Naive thymus-derived CD4-positive, alpha-beta T cell (primary cell): Measurements from ENCODE around the gene MROH7. TPM values are rescaled to one million over a fixed set of nuclear protein-coding genes. Genes with fewer than 3 reads are reported as not detected.

Source experiments
- polyA plus RNA-seq, 2 donors: library from polyadenylated mRNA; unstranded; fragments of 300-500 nt; fragmentation: Illumina TruSeq; gene quantifications; one replicate each; pipeline ENCODE4 v1.2.3, GENCODE V29; 2021
- total RNA-seq, 6 experiments: library from RNA in 5 of 6; stranded (reverse) in 5 of 6; gene quantifications; 1 replicate in 5 of 6; 2 replicates in 1 of 6; pipeline ENCODE4 v1.2.3 and lab custom pipeline; 2021 to 2026

Gene MROH7
- total and polyA plus RNA-seq, 7 experiments from 2014 or later, result 0.15 to 1.9 (median 0.33) TPM; not detected in 3

Other genes with a start within 250 kb of the MROH7 start
- gene SSBP3, start 235.4 kb upstream of the MROH7 start, total RNA-seq, result 100 to 1,000 TPM in 2 of 5 experiments, 10 to 100 TPM in 3; 69.4 to 124 (median 98.1) TPM
- 10 to 100 TPM; 19.4 to 21.3 TPM for gene SSBP3, start 235.4 kb upstream of the MROH7 start, polyA plus RNA-seq
- 1 to 10 TPM in 3 of 5 experiments, under 1 TPM in 2; 0.22 to 2.3 (median 1.2) TPM for gene ACOT11, start 93.6 kb upstream of the MROH7 start, total RNA-seq
- gene ACOT11, start 93.6 kb upstream of the MROH7 start, polyA plus RNA-seq, result under 1 TPM in 1 of 2 donors, not detected in 1; 0.06 TPM
- not detected for gene FAM151A, start 18.3 kb upstream of the MROH7 start, total RNA-seq
- gene FAM151A, start 18.3 kb upstream of the MROH7 start, polyA plus RNA-seq, result not detected
- gene TTC4, start 74.1 kb downstream of the MROH7 start, total RNA-seq, result 10 to 100 TPM; 11.6 to 25.8 (median 21.4) TPM
- gene TTC4, start 74.1 kb downstream of the MROH7 start, polyA plus RNA-seq, result 10 to 100 TPM; 19.0 to 27.4 TPM
- 1 to 10 TPM in 4 of 5 experiments, under 1 TPM in 1; 0.66 to 7.6 (median 4.7) TPM for gene PARS2, start 122.7 kb downstream of the MROH7 start, total RNA-seq
- 1 to 10 TPM; 2.1 to 5.3 TPM for gene PARS2, start 122.7 kb downstream of the MROH7 start, polyA plus RNA-seq
- gene TTC22, start 159.5 kb downstream of the MROH7 start, total RNA-seq, result 10 to 100 TPM in 2 of 5 experiments, 1 to 10 TPM in 3; 7.0 to 16.6 (median 9.8) TPM
- 1 to 10 TPM; 2.0 to 3.3 TPM for gene TTC22, start 159.5 kb downstream of the MROH7 start, polyA plus RNA-seq
- 100 to 1,000 TPM in 1 of 5 experiments, 1 to 10 TPM in 4; 2.7 to 103 (median 8.3) TPM for gene DHCR24, start 245.4 kb downstream of the MROH7 start, total RNA-seq
- 1 to 10 TPM; 8.3 to 9.2 TPM for gene DHCR24, start 245.4 kb downstream of the MROH7 start, polyA plus RNA-seq